GM21423 (cell line): Measurements from ENCODE around the gene ZNF548.

ENCODE experiments used
- ATAC-seq: cut with Tn5 transposase; IDR thresholded peaks from one replicate; pipeline ENCODE4 v1.9.1; 2021; ENCODE audit warnings: mild to moderate bottlenecking, moderate library complexity; ENCODE audit not compliant: unreplicated experiment

Gene ZNF548

GRCh38 chr19:57395710-57396109 lies 6.1 kb downstream of the ZNF548 start:
- no peak for ATAC-seq

- ATAC-seq: no peak
These were observed 9.2 kb downstream of the ZNF548 start for GRCh38 chr19:57398868-57399267.

DNA sequence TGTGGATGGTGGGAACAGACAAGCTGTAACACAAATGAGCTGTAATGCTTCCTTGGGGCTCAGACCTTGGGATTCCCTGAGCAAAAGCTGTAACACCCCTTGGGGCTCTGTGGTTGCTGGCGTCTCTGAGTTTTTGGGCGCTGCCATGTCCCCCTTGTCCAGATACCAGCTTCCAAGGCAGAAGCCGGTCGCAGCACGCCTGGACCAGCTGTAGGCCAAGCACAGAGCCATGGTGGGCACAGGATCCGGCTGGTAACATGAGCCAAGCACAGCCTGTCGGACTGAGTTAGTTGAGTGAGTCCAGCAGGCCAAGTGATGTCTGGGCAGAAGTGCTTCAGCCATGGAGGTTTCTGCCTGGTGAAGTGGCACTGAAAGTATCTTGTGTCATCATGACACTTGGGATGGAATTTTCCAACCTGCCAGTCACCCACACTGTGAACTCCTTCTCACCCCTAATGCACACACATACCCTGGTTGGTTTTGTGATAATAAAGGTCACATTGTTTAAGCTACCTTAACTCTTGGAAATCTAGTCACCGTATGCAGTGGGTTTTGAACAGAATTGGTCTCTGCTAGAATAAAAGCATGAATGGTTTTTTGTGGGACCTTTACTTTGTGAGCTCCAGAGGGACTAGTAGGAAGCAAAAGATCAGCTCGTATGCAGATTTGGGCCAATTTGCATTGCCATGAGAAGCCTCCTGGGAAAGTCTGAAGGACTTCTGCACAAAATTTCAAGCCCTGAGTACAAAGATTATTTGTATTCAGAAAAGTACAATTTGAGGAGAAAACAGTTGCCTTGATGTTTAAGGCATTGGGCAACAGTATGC lies 14.3 kb downstream of the ZNF548 start:
- no peak for ATAC-seq

GRCh38 chr19:57406516-57407123 lies 17.0 kb downstream of the ZNF548 start:
- ATAC-seq: no peak

- peak; percentile 99 for ATAC-seq
These were observed 21.4 kb downstream of the ZNF548 start, which contains the start of gene ZNF17 for GRCh38 chr19:57410877-57411671. Gene ZNF17, plus strand, starts transcription at chr19:57411161. Its CDS starts 2,455 bp downstream, at chr19:57413616.

GRCh38 chr19:57419439-57419838 lies 29.8 kb downstream of the ZNF548 start:
- ATAC-seq: no peak

GRCh38 chr19:57421037-57421436 lies 31.4 kb downstream of the ZNF548 start:
- no peak for ATAC-seq

GRCh38 chr19:57434386-57435061 lies 44.9 kb downstream of the ZNF548 start:
- no peak for ATAC-seq

DNA sequence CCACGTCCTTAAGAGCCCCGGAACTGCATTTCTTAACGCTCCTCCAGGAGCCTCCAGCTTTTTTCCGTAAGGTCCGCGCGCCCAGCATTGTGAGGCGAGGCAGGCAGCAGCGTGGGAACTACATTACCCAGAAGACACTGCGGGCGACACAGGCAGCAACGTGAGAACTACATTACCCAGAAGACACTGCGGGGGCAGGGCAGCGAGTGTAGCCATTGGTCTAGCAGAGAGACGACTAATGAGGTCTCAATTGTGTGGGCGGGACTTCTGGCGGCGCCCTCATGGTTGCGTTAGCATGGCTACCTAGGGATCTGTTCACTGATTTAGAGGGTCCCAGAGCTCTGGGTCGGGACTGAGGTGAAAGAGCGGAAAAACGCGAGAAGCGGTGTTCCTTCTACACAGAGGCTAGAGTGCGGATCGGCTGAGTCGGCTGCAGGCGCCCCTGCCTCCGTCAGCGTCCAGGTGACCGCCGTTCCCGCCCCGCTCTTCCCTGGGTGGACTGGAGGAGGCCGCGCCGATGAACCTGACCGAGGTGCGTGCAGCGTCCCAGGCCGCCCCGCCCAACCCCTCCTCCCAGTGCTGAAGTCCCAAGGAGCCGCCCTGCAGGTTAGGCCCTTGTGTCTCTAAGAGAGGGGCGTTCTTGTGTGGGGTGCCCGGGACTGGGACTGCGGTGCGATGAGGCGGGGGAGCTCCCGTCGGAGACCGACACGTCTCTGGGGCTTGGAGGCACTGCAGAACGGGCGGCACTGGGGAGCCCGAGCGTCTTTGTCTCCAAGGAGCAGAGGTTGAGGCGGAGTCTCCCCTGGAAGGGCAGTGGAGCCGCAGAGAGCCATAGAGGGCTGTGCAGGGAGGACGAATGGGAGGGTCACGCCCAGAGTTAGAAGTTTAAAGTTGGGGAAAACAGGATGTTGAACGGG lies 45.7 kb downstream of the ZNF548 start, which contains the start of gene ZNF749:
TSS of gene ZNF749 (plus strand) at position 264 of the 917 bp plus-strand sequence. CDS start at position 518, 254 bp downstream.
- peak; percentile 98 for ATAC-seq

DNA sequence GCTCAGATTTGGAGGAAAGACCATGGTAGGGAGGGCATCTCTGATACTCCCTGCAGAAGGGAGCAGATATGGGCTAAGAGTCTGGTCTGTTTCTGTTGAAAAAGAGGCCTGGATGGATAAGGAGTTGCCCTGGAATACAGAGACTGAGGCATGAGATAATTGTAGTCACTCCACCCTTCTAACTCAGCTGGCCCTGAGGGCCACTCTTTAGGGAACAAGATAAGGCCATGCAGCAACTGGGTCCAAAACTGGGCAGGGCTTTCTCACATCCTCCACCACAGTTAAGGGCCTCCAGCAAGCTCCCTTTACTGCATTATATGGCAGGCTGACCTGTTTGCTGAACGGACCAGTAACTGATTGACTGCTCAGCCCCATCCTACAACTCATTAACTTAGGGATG lies 46.8 kb downstream of the ZNF548 start:
- ATAC-seq: no peak

DNA sequence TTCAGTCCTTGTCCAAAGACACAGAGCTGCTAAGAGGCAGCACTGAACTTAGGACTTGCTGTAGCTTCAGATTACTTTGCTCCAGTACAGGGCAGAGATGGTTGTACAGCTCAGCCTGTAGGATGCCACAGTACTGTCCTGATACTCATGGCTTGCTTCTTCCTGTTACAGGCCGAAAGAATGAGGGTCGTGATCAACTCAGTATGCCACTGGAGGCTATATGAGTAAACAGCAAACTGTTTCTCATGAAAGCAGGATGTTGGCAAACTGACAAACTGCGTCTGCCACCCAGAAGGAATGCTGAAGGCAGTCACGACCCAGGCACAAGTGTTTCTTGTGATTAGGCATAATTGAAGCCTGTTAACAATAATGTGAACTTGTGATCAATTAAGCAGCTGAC lies 48.3 kb downstream of the ZNF548 start:
- no peak for ATAC-seq

DNA sequence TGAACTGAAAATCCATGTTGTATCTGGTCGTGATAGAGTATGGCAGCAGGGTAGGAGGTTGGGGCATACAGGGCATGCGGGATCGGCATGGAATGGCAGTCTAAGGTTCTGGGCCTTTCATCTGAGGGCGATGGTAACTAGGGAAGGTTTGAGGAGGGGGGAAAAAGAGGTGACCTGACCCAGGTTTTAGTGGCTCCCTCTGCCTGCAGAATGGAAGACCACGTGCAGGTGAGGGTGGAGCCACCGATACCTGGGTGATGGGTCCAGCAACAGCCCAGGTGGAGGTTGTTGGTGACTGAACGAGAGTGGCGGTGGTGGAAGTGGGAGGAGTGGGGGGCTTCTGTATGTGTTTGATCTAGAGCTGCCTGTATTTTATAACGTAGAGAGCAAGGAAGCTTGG lies 49.3 kb downstream of the ZNF548 start:
- no peak for ATAC-seq

GRCh38 chr19:57441979-57442752 lies 52.5 kb downstream of the ZNF548 start:
- no peak for ATAC-seq

GRCh38 chr19:57443121-57443696 lies 53.6 kb downstream of the ZNF548 start:
- ATAC-seq: no peak

DNA sequence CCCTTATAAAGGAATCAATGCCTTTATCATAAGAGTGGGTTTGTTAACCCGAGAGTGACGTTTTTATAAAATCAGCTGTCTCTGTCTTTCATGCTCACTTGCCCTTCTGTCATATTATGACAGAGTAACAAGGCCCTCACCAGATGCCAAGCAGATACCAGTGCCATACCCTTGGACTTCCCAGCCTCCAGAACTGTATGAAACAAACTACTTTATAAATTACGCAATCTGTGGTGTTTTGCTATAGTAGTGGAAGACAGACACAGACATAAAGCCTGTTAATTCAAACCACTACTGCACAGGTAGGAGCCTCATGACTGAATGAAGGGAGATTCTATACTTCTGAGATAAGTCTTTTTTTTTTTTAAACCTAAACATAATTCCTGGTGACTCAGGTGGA lies 62.7 kb downstream of the ZNF548 start:
- ATAC-seq: no peak
